Measurements from ENCODE around the gene PRPF40B.

The PRPF40B gene

DNA sequence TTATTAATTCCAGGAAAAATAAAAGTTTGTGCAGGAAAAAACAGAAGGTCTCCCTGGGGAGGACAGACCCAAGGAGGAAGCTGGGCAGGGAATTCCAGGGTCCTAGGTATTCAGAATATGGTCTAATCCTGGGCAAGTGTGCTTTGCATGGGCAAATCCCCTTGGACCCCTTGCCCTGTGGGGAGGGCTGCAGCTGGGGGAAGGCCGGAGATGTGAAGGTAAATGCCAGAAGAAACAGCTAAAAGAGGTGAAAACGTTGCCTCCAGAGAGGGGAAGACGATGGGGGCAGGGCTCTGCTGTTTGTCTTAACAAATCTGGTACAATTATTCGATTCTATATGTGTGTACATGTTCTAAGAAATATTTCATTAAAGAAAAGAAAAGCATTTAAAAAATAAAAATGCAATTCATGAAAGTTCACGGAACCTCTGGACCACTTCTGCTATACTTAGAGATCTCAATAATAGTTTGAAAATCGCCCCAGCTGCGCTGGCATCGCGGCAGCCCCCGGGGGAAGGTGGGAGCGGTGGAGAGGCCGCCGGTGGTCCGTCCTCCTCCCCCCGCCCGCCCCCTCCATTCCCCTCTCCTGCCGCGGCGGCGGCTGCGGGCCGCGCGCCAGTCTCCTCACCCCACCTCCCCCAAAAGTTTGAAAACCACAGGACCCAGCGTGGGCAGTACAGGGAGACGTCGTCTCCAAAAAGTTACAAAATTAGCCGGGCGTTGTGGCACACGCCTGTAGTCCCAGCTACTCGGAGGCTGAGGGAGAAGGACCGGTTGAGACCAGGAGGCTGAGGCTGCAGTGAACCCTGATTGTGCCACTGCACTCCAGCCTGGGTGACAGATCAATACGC is 1.5 kb upstream of the PRPF40B start:
- in situ Hi-C loops (cut with MboI; ENCODE audit: low sequenced_read_pairs), result no loop called here
- H3K9me3 ChIP-seq, result no peaks in the 10 kb centered on the region
- no peaks in the 10 kb centered on the region for H3K27me3 ChIP-seq (ENCODE audit: low read depth)
- H3K4me1 ChIP-seq, result peaks cover 20% of the 10 kb centered on the region
- peak overlapping the region; percentile 37 for H3K4me3 ChIP-seq
- peak in 1 of 2 experiments; percentile 32 for DNase-seq (ENCODE audit: low spot score in 2 of 2)
- H3K36me3 ChIP-seq (replicated peaks), result no peaks in the 10 kb centered on the region

GRCh38 chr12:49622501-49623141 is 740 bp upstream of the PRPF40B start:
- no peaks in the 10 kb centered on the region for H3K27me3 ChIP-seq (ENCODE audit: low read depth)
- DNase-seq (ENCODE audit: low spot score in 2 of 2), result peak; percentile 34 to 48
- H3K36me3 ChIP-seq (replicated peaks), result no peaks in the 10 kb centered on the region
- in situ Hi-C loops (cut with MboI; ENCODE audit: low sequenced_read_pairs), result no loop called here
- H3K4me1 ChIP-seq, result peaks cover 20% of the 10 kb centered on the region
- peak overlapping the region; percentile 37 for H3K4me3 ChIP-seq
- no peaks in the 10 kb centered on the region for H3K9me3 ChIP-seq

DNA sequence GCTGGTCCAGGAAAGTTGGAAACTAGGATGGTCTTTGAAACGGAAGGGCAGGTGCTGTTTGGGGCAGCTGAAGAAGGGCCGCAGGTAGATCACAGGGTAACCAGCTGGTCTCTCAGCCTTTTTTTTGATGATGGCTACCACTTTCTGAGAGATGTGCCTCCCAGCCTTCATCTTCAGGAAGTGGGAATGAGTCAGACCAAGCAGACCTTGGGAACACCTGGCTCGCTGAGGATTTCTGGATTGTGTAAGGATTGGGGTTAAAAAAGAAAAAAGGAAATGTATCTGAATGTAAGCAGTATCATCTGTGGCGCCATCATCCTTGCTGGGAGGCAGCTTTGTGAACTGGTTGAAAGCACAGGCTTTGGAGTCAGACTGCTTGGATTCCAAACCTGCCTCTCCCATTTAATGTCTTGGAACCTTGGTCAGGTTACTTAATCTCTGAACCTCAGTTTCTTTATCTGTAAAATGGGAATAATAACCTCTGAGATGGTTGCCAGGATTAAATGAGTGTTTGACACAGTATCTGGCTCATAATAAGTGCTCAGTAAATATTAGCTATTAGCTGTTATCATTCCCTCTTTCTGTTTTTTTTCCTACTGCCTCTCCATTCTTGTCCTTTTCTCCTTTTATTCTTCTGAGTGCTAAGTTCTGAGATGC is 1.7 kb downstream of the PRPF40B start:
- no peaks in the 10 kb centered on the region for H3K36me3 ChIP-seq (replicated peaks)
- H3K27me3 ChIP-seq (ENCODE audit: low read depth), result no peaks in the 10 kb centered on the region
- H3K4me1 ChIP-seq, result peaks cover 20% of the 10 kb centered on the region
- DNase-seq (ENCODE audit: low spot score in 2 of 2), result no peak
- no peak overlapping the region for H3K4me3 ChIP-seq
- in situ Hi-C loops (cut with MboI; ENCODE audit: low sequenced_read_pairs), result no loop called here
- no peaks in the 10 kb centered on the region for H3K9me3 ChIP-seq

GRCh38 chr12:49626169-49626835 is 2.9 kb downstream of the PRPF40B start:
- DNase-seq (ENCODE audit: low spot score in 2 of 2), result no peak
- in situ Hi-C loops (cut with MboI; ENCODE audit: low sequenced_read_pairs), result no loop called here
- Histone ChIP-seq H3K9me3 (no peaks in the 10 kb centered on the region), H3K4me1 (peaks cover 19% of the 10 kb centered on the region), H3K4me3 (no peak overlapping the region), H3K36me3 (replicated peaks) (no peaks in the 10 kb centered on the region), H3K27me3 (ENCODE audit: low read depth) (no peaks in the 10 kb centered on the region)

GRCh38 chr12:49626836-49627235 is 3.5 kb downstream of the PRPF40B start:
- no peaks in the 10 kb centered on the region for H3K9me3 ChIP-seq
- in situ Hi-C loops (cut with MboI; ENCODE audit: low sequenced_read_pairs), result no loop called here
- no peak overlapping the region for H3K4me3 ChIP-seq
- H3K36me3 ChIP-seq (replicated peaks), result no peaks in the 10 kb centered on the region
- no peak for DNase-seq (ENCODE audit: low spot score in 2 of 2)
- peaks cover 13% of the 10 kb centered on the region for H3K4me1 ChIP-seq
- H3K27me3 ChIP-seq (ENCODE audit: low read depth), result no peaks in the 10 kb centered on the region

DNA sequence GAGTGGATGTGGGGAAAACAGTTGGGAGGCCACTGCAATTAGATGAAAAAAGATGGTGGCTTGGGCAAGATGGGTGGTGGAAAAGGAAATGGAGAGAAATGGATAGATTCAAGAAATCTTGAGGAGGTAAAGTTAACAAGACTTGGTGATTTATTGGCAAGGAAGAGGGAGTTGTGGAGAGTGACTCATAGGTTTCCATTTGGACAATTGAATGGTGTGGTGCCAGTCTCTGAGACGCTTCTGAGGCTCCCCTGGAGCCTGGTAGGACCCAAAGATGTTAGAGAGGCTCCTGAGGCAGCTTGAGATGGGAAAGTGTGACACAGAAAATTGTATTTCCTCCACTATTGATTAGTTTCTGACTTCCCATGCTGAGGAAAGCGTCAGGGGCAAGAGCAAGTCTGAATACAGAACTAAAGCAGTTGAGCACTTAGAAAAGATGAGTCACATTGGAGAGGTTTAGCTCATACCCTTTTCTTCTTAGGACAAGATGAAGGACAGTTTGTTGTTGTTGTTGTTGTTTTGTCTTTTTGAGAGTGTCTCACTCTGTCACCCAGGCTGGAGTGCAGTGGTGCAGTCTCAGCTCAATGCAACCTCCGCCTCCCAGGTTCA is 4.5 kb downstream of the PRPF40B start:
- H3K9me3 ChIP-seq, result no peaks in the 10 kb centered on the region
- DNase-seq (ENCODE audit: low spot score in 2 of 2), result no peak
- H3K36me3 ChIP-seq (replicated peaks), result no peaks in the 10 kb centered on the region
- H3K4me3 ChIP-seq, result no peak overlapping the region
- in situ Hi-C loops (cut with MboI; ENCODE audit: low sequenced_read_pairs), result no loop called here
- no peaks in the 10 kb centered on the region for H3K27me3 ChIP-seq (ENCODE audit: low read depth)
- peaks cover 5% of the 10 kb centered on the region for H3K4me1 ChIP-seq

DNA sequence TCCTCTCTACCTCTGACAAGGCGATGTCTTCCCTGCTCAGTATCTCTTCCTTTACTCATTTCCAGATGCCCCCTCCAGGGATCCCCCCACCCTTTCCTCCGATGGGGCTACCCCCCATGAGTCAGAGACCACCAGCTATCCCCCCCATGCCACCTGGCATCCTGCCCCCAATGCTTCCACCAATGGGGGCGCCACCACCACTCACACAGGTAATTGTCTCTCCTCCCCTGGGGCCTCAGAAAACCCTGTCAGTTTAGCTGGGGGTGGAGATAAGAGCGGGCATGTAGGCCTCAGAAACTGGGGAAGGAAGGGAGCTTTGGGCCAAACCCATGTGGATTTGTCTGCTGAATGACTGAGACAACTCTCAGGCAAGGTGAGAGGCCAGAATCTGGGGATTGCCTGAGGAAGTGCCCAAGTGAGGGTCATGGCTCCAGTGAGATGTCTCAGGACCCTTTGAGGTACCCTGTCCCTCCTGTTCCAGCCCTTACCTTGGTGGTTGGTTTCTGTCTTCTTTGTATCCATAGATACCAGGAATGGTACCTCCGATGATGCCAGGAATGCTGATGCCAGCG is 8.1 kb downstream of the PRPF40B start:
- H3K4me3 ChIP-seq, result no peak overlapping the region
- no peaks in the 10 kb centered on the region for H3K36me3 ChIP-seq (replicated peaks)
- H3K4me1 ChIP-seq, result no peaks in the 10 kb centered on the region
- no peaks in the 10 kb centered on the region for H3K27me3 ChIP-seq (ENCODE audit: low read depth)
- no peak for DNase-seq (ENCODE audit: low spot score in 2 of 2)
- no peaks in the 10 kb centered on the region for H3K9me3 ChIP-seq
- in situ Hi-C loops (cut with MboI; ENCODE audit: low sequenced_read_pairs), result no loop called here

GRCh38 chr12:49632401-49632800 is 9.0 kb downstream of the PRPF40B start:
- Histone ChIP-seq H3K9me3 (no peaks in the 10 kb centered on the region), H3K4me3 (no peak overlapping the region), H3K27me3 (ENCODE audit: low read depth) (no peaks in the 10 kb centered on the region), H3K4me1 (no peaks in the 10 kb centered on the region), H3K36me3 (replicated peaks) (no peaks in the 10 kb centered on the region)
- no peak for DNase-seq (ENCODE audit: low spot score in 2 of 2)
- in situ Hi-C loops (cut with MboI; ENCODE audit: low sequenced_read_pairs), result no loop called here

DNA sequence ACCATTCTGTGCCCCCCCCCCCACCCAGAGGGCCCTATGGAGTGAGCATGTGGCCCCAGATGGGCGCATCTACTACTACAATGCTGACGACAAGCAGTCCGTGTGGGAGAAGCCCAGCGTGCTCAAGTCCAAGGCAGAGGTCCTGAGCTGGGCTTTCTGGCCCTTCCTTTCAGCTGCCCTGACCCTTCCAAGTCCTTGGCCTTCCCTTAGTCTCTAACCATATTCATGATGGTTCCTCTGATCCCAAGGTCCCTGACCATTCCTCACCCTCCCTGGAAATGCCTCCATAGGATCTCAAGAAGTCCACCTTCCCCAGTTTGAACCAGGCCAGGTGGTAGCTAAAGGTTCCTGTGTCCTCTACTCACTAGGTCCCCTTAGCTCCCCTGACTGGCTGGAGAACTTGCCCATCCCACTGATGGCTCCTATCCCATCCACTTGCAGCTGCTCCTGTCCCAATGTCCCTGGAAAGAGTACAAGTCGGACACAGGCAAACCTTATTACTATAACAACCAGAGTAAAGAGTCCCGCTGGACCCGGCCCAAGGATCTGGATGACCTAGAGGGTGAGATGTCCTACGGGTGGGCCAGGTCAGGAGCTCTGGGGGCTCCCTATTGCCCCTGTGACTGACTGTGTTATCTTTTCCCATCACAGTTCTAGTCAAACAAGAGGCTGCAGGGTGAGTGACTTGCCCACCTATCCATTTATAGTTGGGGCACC is 9.8 kb downstream of the PRPF40B start:
- DNase-seq (ENCODE audit: low spot score in 2 of 2), result no peak
- in situ Hi-C loops (cut with MboI; ENCODE audit: low sequenced_read_pairs), result no loop called here
- Histone ChIP-seq H3K27me3 (ENCODE audit: low read depth) (no peaks in the 10 kb centered on the region), H3K36me3 (replicated peaks) (peaks cover 4% of the 10 kb centered on the region; the same call in 1 of the 2 replicates), H3K9me3 (no peaks in the 10 kb centered on the region), H3K4me1 (no peaks in the 10 kb centered on the region), H3K4me3 (no peak overlapping the region)

- peaks cover 7% of the 10 kb centered on the region; the same call in 1 of the 2 replicates for H3K36me3 ChIP-seq (replicated peaks)
- H3K4me1 ChIP-seq, result no peaks in the 10 kb centered on the region
- in situ Hi-C loops (cut with MboI; ENCODE audit: low sequenced_read_pairs), result no loop called here
- H3K4me3 ChIP-seq, result no peak overlapping the region
- DNase-seq (ENCODE audit: low spot score in 2 of 2), result no peak
- no peaks in the 10 kb centered on the region for H3K27me3 ChIP-seq (ENCODE audit: low read depth)
- no peaks in the 10 kb centered on the region for H3K9me3 ChIP-seq
These were observed 10.5 kb downstream of the PRPF40B start for GRCh38 chr12:49633703-49634345.

GRCh38 chr12:49635036-49635435 is 11.7 kb downstream of the PRPF40B start:
- no peaks in the 10 kb centered on the region for H3K9me3 ChIP-seq
- H3K4me3 ChIP-seq, result no peak overlapping the region
- no peaks in the 10 kb centered on the region for H3K27me3 ChIP-seq (ENCODE audit: low read depth)
- DNase-seq (ENCODE audit: low spot score in 2 of 2), result no peak
- H3K4me1 ChIP-seq, result no peaks in the 10 kb centered on the region
- in situ Hi-C loops (cut with MboI; ENCODE audit: low sequenced_read_pairs), result no loop called here
- peaks cover 7% of the 10 kb centered on the region; the same call in 1 of the 2 replicates for H3K36me3 ChIP-seq (replicated peaks)

DNA sequence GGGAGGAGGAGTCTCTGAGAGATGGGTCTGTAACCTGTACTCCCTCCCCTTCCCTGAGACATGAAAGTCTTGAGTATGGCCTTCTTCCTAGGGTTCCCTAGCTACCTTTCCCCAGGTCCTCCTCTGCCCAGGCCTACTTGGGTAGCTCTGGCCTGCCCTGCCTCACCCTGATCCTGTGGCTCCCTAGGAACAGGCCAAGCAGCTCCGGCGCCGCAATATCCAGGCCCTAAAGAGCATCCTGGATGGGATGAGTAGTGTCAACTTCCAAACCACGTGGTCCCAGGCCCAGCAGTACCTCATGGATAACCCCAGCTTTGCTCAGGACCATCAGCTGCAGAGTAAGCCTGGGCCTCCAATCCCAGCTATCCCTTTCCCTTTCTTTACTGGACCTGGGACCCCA is 12.3 kb downstream of the PRPF40B start:
- Histone ChIP-seq H3K4me3 (no peak overlapping the region), H3K27me3 (ENCODE audit: low read depth) (no peaks in the 10 kb centered on the region), H3K36me3 (replicated peaks) (peaks cover 7% of the 10 kb centered on the region; the same call in 1 of the 2 replicates), H3K4me1 (no peaks in the 10 kb centered on the region), H3K9me3 (no peaks in the 10 kb centered on the region)
- no peak for DNase-seq (ENCODE audit: low spot score in 2 of 2)
- in situ Hi-C loops (cut with MboI; ENCODE audit: low sequenced_read_pairs), result no loop called here

All from HAP-1 (cell line).